HG03558 (cell line): ENCODE measurements around the gene TP53BP2.
A peak's percentile ranks its signal among the peaks of the same experiment; 100 is the strongest.
"Not testable (repeated sequence)": the region's sequence is repeated elsewhere in the genome, so short reads cannot be mapped to it uniquely, and the experiment has no call there.

Experiments
- ATAC-seq: cut with Tn5 transposase; IDR thresholded peaks from one replicate; pipeline ENCODE4 v1.9.1; 2021; ENCODE audit warnings: moderate number of reproducible peaks; ENCODE audit not compliant: unreplicated experiment; ENCODE audit errors: extremely low read depth

Gene TP53BP2

DNA sequence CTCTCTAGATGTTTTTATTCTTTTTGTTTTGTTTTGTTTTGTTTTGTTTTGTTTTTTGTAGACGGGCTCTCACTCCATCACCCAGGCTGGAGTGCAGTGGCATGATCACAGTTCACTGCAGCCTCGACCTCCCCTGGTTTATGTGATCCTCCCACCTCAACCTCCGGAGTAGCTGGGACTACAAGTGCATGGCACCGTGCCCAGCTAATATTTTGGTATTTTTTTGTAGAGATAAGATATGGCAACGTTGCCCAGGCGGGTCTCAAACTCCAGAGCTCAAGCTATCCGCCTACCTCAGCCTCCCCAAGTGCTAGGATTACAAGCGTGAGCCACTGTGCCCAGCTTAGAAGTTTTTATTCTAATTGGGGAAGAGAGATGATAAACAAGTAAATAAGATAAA lies 13.3 kb upstream of the TP53BP2 start:
- ATAC-seq: no peak

DNA sequence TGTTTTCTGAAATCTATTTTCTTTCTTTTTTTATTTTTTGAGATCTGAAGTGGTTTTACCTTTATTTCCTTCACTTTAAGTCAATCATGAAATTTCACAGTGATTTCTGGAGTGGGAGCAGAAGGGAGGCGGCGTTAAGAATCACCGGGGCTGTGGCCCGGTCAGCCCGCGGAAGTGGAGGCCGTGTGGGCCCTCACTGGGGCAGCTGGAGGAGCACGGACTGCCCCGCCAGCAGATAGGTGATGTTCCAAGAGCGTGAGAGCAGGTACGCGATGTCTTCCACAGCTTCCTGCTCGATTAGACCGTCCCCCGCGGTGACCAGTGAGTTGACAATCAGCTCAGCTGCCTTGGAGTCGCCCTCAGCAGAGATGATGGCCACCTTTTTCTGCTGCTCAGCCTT lies 10.6 kb upstream of the TP53BP2 start:
- no peak for ATAC-seq

GRCh38 chr1:223853748-223854147 lies 8.0 kb upstream of the TP53BP2 start:
- no peak for ATAC-seq

DNA sequence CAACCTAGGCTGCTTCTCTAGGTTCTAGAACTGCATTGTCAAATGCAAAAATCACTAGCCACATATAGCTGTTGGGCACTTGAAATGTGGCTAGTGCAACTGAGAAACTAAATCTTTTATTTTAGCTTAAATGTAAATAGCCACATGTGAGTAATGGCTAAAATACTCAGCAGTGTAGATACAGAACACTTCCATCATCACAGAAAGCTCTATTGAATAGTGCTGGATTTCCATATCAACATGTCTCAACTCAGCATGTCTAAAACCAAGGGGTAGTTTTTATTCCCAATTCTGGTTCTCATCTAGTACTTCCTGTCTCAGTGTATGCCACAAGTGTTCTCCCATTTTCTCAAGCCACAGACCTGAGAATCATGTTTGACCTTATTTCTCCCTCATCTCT lies 7.5 kb upstream of the TP53BP2 start:
- no peak for ATAC-seq

DNA sequence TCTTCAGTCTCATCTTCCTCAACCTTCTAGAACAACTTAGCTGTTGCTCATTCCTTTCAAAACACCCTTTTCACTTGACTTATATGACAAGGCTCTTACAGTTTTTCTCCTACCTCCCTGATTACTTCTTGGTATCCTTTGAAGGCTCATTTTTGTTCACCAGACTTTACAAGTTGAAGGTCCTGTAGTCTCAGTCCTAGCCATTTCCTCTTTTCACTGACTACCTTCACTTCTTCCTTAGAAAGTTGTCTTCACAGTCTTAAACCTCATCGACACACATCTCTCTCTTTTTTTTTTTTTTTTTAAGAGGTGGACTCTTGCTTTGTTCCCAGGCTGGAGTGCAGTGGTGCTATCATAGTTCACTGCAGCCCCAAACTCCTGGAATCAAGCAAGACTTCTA lies 6.6 kb upstream of the TP53BP2 start:
- no peak for ATAC-seq

DNA sequence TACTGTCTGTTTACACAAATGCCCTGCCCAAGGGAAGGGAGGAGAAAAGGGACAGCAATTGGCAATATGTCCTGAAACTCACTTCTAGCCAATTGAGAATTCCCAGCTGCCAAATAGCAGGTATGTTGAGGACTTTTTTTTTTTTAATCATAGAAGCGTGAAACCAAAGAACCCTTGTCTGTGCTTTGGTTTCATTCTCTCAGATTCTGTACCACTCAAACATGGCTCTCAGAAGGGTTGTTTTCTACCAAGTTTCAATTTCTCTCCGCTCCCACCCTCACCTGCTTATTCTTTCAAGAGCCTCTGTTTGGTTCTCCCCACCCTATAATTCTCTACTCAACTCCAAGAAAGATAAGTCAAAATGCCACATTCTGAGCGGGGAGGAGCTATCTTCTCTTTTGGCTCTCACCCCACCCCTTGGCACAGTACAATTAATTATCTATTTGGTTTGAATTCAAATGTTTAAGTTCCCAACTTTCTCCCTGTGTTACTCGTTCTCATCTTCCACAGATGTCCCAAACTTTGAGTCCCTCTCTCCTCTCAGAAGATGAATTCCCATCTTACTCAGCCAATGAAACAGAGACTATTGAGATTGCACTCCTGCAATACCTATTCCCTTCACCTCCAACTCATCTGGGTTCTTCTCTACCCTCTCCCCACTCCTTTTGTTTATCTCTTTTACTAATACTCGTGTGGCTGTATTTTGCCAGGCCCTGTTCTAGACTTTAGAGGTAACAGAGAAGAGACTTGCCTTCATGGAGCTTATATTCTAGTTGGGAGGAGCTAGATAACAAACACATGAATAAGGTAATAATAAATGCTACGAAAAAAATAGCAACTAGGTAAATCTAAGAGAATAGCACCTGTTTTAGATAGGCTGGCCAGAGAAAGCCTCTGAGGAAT lies 3.9 kb upstream of the TP53BP2 start:
- no peak for ATAC-seq

DNA sequence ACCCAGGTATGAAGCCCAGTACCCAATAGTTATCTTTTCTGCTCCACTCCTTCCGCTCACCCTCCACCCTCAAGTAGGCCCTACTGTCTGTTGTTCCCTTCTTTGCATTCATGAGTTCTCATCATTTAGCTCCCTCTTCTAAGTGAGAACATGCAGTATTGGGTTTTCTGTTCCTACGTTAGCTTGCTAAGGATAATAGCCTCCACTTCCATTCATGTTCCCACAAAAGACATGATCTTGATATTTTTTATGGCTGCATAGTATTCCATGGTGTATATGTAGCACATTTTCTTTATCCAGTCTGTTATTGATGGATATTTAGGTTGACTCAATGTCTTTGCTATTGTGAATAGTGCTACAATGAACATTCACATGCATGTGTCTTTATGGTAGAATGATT lies 2.8 kb upstream of the TP53BP2 start:
- ATAC-seq: no peak

GRCh38 chr1:223847781-223848345 lies 2.1 kb upstream of the TP53BP2 start:
- ATAC-seq: no peak

- ATAC-seq: peak; percentile 5
Observed at GRCh38 chr1:223845037-223845809, 524 bp downstream of the TP53BP2 start.

- ATAC-seq: no peak
Observed at GRCh38 chr1:223844787-223845036, 1.0 kb downstream of the TP53BP2 start.

GRCh38 chr1:223843934-223844786 lies 1.6 kb downstream of the TP53BP2 start:
- no peak for ATAC-seq

DNA sequence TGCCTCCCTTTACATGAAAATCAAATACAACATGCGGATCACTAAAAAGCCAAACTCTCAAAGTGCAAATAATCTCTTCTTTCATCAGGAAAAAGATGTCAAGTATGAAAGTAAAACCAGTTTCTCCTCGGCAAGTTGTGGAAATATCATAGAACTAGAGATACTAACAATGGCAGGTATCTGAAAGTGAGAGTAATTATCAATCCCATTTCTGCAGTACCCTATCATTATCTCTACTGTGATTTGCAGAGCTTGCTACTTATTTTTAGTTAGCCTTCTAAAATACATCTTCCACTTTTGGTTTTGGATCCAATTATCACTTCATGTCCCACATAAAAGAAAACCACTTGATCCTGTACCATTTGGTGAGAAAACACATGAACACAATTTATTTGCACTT lies 3.0 kb downstream of the TP53BP2 start:
- ATAC-seq: no peak

DNA sequence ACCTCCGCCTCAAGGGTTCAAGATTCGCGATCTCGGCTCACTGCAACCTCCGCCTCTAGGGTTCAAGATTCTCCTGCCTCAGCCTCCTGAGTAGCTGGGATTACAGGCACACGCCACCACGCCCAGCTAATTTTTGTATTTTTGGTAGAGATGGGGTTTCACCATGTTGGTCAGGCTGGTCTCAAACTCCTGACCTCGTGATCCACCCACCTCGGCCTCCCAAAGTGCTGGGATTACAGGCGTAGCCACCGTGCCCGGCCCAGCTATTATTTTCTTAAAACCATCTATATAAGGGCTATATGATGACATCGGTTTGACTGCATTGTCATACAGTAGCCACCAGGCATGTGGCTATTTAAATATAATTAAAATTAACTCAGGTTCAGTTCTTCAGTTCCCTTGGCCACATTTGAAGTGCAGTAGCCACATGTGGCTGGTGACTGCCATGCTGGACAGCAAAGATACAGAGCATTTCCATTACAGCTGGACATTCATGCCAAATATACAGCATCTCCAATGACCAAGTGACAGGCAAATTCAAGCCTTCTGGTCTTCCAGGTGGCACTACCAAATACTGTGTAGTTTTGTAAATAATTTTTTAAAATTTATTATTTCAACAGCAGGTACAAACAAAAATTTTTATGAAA lies 3.6 kb downstream of the TP53BP2 start:
- not testable (repeated sequence) for ATAC-seq

DNA sequence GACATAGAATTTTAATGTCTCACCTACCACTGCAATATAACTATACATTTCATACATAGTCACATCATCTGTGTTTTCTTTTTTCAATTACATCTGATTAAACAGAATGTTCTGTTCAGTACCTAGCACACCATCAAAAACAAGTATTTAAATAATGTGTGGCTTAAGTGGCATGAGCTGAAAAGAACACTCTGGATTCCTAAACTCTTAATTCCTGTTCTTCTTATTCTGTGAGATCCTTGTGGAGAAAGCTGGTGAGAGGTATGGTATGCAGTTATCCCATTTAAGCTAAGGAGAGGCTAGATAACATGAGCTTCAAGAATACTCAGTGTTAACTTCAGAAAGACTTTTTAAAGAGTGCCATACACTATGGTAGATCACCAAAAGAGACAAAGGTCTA lies 5.5 kb downstream of the TP53BP2 start:
- no peak for ATAC-seq

DNA sequence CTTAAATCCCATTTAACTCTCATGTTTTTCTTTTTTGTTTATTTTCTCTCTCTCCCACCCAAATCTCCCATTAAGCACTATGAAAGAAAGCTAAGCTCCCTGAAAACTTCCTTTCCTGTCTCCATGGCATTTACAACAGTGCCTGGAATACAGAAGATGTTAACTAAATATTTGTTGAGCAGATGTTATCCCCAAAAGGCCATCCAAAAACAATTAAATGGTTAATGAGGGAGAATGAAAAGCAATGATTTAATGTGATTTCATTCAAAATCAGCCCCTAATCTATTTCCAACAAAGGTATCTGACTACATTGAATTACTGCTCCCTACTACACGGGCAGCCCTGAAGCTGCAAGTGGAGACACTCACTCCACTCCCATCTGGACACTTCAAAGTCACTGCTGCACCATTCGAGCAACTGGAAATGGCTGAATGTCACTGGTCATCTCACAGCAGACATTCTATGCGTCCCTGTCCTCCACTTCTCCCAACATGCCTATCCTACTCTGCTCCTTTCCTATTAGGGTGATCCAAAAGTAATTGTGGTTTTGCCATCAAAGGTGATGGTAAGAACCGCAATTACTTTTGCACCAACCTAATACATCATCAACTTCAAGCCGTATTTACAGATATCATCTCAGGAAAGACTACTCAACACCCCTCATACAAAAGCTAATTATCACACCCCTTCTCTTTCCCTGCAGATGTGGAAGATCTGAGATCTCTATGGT lies 7.5 kb downstream of the TP53BP2 start:
- ATAC-seq: no peak

DNA sequence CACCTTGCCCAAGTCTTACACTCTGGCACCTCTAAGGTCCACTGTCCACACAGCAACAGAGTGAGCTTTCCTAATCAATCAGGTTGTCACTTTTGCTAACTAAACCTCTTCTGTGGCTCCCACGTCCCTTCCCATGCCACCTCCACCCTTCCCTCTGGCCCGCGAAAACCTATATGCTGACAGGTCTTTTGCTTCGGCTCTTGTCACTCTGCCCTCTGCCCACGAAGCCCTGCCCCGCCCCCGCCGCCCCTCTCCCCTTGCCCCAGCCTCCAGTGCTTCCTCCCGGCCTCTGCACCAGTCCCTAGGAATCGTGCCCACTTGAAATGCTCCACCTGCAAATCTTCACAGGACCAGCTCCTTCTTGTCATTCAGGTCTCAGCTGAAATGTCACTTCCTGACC lies 8.1 kb downstream of the TP53BP2 start:
- ATAC-seq: no peak

GRCh38 chr1:223837206-223837605 lies 8.5 kb downstream of the TP53BP2 start:
- ATAC-seq: no peak

GRCh38 chr1:223836586-223836985 lies 9.2 kb downstream of the TP53BP2 start:
- ATAC-seq: no peak

- ATAC-seq: no peak
Observed at GRCh38 chr1:223835754-223836153, 10.0 kb downstream of the TP53BP2 start.
